ENCODE measurements around the gene GRIK5.

DNA sequence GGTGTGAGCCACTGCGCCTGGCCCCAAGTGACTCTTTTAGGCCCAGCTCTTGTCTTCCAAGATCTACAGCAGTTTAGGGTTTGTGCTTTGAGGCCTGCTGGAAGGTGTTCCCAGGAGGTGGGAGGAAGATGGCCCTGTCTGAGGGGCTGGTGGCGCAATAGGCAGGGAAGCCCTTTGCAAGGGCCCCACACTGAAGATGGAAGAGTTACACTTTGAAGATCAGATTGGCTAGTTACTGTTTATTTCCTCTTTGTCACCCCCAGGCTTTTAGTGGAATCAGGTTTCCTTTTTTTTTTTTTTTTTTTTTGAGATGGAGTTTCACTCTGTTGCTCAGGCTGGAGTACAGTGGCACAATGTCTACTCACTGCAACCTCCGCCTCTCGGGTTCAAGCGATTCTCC lies 109.0 kb downstream of the GRIK5 start:
- TF ChIP-seq POLR2AphosphoS5 (IDR thresholded peaks at IDR 0.05; ENCODE audit: borderline replicate concordance, low read depth, low read length) (no peak), EZH2 (IDR thresholded peaks at IDR 0.05) (no peak)
